Kidney epithelial cell (primary cell): ENCODE measurements around the gene FMO5. TPM values are rescaled to one million over a fixed set of nuclear protein-coding genes. Genes with fewer than 3 reads are reported as not detected.
A peak's percentile ranks its signal among the peaks of the same experiment; 100 is the strongest.

ENCODE experiments used
- DNase-seq: peaks from one replicate; pipeline ENCODE4 v3.0.0-alpha.2; 2010; ENCODE audit warnings: low read depth
- H3K27me3 ChIP-seq: 2 replicates; pipeline ENCODE4 v1.6.0; 2011; ENCODE audit warnings: low read length; ENCODE audit not compliant: control insufficient read depth, insufficient read depth
- H3K36me3 ChIP-seq: 2 replicates; pipeline ENCODE4 v1.5.1; 2011; ENCODE audit warnings: low read length; ENCODE audit not compliant: control insufficient read depth, insufficient read depth
- H3K4me3 ChIP-seq: 2 replicates; pipeline ENCODE4 v1.5.1; 2011; ENCODE audit warnings: low read depth, mild to moderate bottlenecking, control low read depth, low read length
- total RNA-seq: library from RNA; depleted of rRNA; stranded (reverse); fragments of >200 nt; gene quantifications from 2 replicates; pipeline ENCODE4 v1.2.3, GENCODE V29; 2015
- TF ChIP-seq, protein P1 (sequence below): IDR thresholded peaks from 2 replicates; pipeline ENCODE4 v1.5.1; 2011; ENCODE audit warnings: mild to moderate bottlenecking, moderate library complexity, low read length, control low read depth, inconsistent platforms; ENCODE audit not compliant: insufficient read depth, poor library complexity, severe bottlenecking

The FMO5 gene
- total RNA-seq, 1 donor from 2014 or later: 0.38 TPM

DNA sequence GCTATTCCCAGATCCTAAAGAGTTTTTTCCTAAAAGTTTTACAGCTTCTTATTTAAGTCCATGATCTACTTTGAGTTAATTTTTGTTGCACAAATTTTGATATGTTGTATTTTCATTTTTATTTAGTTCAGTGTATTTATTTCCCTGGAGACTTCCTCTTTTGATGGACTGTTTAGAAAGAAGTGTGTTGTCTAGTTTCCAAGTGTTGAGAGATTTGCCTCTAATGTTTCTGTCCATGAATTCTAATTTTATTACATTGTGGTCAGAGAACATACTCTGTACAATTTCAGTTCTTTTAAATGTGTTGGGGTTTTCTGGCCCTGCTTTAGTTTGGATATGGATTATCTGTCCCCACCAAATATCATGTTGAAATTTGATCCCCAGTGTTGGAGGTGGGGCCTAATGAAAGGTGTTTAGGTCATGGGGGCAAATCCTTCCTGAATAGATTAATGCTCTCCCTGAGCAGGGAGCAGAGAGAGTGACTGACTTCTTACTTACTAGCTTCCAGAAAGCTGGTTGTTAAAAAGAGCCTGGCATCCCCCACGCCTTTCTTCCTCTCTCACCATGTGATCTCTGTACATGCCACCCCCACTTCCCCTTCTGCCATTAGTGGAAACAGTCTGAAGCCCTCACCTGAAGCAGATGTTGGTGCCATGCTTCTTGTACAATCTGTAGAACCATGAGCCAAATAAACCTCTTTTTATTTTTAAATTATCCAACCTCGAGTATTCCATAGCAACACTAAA lies 21.9 kb upstream of the FMO5 start:
- H3K4me3 ChIP-seq: no peak overlapping the region
- no peaks in the 10 kb centered on the region for H3K36me3 ChIP-seq
- DNase-seq: no peak
- H3K27me3 ChIP-seq: no peaks in the 10 kb centered on the region
- TF ChIP-seq, protein P1, sequence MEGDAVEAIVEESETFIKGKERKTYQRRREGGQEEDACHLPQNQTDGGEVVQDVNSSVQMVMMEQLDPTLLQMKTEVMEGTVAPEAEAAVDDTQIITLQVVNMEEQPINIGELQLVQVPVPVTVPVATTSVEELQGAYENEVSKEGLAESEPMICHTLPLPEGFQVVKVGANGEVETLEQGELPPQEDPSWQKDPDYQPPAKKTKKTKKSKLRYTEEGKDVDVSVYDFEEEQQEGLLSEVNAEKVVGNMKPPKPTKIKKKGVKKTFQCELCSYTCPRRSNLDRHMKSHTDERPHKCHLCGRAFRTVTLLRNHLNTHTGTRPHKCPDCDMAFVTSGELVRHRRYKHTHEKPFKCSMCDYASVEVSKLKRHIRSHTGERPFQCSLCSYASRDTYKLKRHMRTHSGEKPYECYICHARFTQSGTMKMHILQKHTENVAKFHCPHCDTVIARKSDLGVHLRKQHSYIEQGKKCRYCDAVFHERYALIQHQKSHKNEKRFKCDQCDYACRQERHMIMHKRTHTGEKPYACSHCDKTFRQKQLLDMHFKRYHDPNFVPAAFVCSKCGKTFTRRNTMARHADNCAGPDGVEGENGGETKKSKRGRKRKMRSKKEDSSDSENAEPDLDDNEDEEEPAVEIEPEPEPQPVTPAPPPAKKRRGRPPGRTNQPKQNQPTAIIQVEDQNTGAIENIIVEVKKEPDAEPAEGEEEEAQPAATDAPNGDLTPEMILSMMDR: no peak

DNA sequence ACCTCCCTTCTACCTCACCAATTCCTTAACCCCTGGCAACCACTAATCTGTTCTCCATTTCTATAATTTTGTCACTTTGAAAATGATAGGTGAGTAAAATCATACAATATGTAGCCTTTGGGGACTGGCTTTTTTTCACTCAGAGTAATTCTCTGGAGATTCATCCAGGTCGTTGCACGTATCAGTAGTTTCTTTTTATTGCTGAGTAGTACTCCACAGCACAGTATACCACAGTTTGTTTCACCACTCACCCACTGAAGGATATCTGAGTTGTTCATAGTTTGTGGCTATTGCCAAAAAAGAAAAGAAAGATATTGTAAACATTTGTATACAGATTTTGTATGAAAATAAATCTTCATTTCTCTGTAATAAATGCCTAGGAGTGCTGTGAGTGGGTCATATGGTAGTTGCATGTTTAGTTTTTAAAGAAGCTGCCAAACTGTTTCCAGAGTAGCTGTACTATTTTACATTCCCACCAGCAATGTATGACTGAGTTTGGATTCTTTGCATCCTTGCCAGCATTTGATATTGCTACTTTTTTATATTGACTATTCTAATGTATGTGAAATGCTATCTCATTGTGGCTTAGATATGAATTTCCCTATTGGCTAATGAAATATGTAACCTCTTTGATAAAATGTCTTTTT lies 21.0 kb upstream of the FMO5 start:
- Histone ChIP-seq H3K27me3 (no peaks in the 10 kb centered on the region), H3K36me3 (no peaks in the 10 kb centered on the region), H3K4me3 (no peak overlapping the region)
- TF ChIP-seq, protein P1: no peak
- DNase-seq: no peak

DNA sequence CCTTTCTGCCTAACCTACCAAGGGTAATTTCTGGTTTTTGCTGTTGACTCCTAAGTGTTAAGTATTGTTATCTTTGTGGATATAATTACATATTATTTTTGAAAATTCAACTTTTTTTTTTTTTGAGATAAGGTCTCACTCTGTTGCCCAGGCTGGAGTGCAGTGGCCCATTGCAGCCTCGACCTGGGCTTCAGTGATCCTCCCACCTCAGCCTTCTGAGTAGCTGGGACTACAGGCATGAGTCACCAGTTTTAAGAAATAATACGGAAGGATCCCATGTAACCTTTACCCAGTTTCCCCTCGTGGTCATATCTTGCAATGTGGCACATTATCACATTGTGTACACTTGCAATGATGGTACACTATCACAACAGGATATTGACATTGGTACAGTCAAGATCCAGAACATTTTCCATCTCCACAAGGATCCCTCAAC lies 20.5 kb upstream of the FMO5 start:
- no peaks in the 10 kb centered on the region for H3K36me3 ChIP-seq
- TF ChIP-seq, protein P1: no peak
- no peak overlapping the region for H3K4me3 ChIP-seq

DNA sequence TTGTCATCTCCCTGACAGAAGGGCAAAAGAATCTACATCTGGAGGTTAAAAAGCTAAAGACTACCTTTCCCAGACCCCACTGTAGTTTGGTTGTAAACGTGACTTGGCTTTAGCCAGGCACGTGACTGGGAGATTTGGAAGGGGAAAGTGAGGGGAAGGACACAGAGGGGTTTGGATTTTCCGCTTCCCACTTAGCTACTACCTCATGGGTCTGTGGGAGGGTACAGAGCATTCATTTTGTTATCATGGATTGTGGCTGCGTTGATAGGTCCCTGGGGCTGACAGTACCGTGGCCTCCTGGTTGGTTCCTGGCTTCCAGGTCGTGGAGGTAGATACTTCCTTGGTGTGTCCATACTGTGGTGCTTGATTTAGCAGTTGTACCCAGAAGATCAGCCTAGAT lies 20.0 kb upstream of the FMO5 start:
- no peak overlapping the region for H3K4me3 ChIP-seq
- no peaks in the 10 kb centered on the region for H3K36me3 ChIP-seq
- TF ChIP-seq, protein P1: no peak

More for the DNA sequence above, 20.5 kb upstream of the FMO5 start:
- DNase-seq: no peak
- H3K27me3 ChIP-seq: no peaks in the 10 kb centered on the region

DNA sequence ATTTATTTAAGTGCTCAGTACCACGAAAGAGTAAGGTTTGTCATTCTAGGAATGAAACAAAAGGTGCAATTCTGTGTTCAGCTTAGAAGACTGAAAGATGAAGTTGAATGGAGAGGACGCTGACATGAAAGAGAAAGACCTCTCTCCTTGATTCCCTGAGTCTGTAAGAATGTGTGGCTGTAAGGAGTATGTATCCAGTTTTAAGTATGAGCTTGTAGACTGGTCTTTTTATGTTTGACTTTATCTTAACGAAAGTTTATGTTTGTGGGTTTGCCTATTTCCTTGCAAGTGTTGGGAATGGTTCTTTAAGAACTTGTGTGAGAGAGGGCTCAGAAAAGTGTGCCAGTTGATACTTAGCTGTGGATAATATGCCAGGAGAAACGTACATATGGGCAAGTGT lies 18.7 kb upstream of the FMO5 start:
- no peak for DNase-seq
- H3K27me3 ChIP-seq: no peaks in the 10 kb centered on the region
- TF ChIP-seq, protein P1: no peak
- H3K36me3 ChIP-seq: no peaks in the 10 kb centered on the region
- H3K4me3 ChIP-seq: peak overlapping the region; percentile 92

More for the DNA sequence above, 20.0 kb upstream of the FMO5 start:
- H3K27me3 ChIP-seq: no peaks in the 10 kb centered on the region
- no peak for DNase-seq
